GM18861 (cell line): ENCODE data around the gene PHGDH.

Experiments used
- ATAC-seq: cut with Tn5 transposase; IDR thresholded peaks from one replicate; pipeline ENCODE4 v1.9.1; 2021; ENCODE audit not compliant: unreplicated experiment

The PHGDH gene

GRCh38 chr1:119752592-119752991 lies 40.9 kb downstream of the PHGDH start:
- no peak for ATAC-seq

- no peak for ATAC-seq
Observed at GRCh38 chr1:119758584-119758983, 46.9 kb downstream of the PHGDH start.

- ATAC-seq = no peak
Observed at GRCh38 chr1:119762409-119762808, 50.7 kb downstream of the PHGDH start.

- ATAC-seq = no peak
Observed at GRCh38 chr1:119762953-119763352, 51.2 kb downstream of the PHGDH start.

GRCh38 chr1:119764220-119764619 lies 52.5 kb downstream of the PHGDH start:
- no peak for ATAC-seq

GRCh38 chr1:119766374-119766794 lies 54.6 kb downstream of the PHGDH start:
- ATAC-seq = no peak

- no peak for ATAC-seq
Observed at GRCh38 chr1:119767486-119767885, 55.8 kb downstream of the PHGDH start.

GRCh38 chr1:119768778-119769177 lies 57.0 kb downstream of the PHGDH start, which contains the start of gene HMGCS2:
Gene HMGCS2 (minus strand): TSS chr1:119768905. CDS start chr1:119768844, 61 bp downstream.
- ATAC-seq = no peak

- ATAC-seq = no peak
Observed at GRCh38 chr1:119771016-119771415, 59.3 kb downstream of the PHGDH start.

- ATAC-seq = no peak
Observed at GRCh38 chr1:119771770-119772169, 60.0 kb downstream of the PHGDH start.

GRCh38 chr1:119772298-119772697 lies 60.6 kb downstream of the PHGDH start:
- no peak for ATAC-seq

- no peak for ATAC-seq
Observed at GRCh38 chr1:119773711-119774241, 62.0 kb downstream of the PHGDH start.

GRCh38 chr1:119774746-119775490 lies 63.2 kb downstream of the PHGDH start:
- no peak for ATAC-seq

GRCh38 chr1:119778359-119778758 lies 66.6 kb downstream of the PHGDH start:
- no peak for ATAC-seq

- ATAC-seq = no peak
Observed at GRCh38 chr1:119778886-119779560, 67.3 kb downstream of the PHGDH start.

- no peak for ATAC-seq
Observed at GRCh38 chr1:119779869-119780356, 68.2 kb downstream of the PHGDH start.

- no peak for ATAC-seq
Observed at GRCh38 chr1:119781434-119782210, 69.9 kb downstream of the PHGDH start.

GRCh38 chr1:119782631-119783325 lies 71.0 kb downstream of the PHGDH start:
- no peak for ATAC-seq

GRCh38 chr1:119783354-119784185 lies 71.8 kb downstream of the PHGDH start:
- ATAC-seq = no peak
